Measurements from ENCODE around the gene MSMB. TPM values are rescaled to one million over a fixed set of nuclear protein-coding genes. Genes with fewer than 3 reads are reported as not detected.

The MSMB gene
- total and polyA plus RNA-seq, 2 of the 8 experiments (the other 6 are each of a cell fraction or from before 2014, with no cell fraction given), result not detected

GRCh38 chr10:46073564-46073963, 27.5 kb upstream of the MSMB start:
- FAIRE-seq, result no peak
- TF ChIP-seq HDAC6 (IDR thresholded peaks at IDR 0.05; ENCODE audit: low read depth, low read length) (no peak), POLR2AphosphoS5 (IDR thresholded peaks at IDR 0.05; ENCODE audit: low read depth, low read length) (no peak), TAF1 (IDR thresholded peaks at IDR 0.05; ENCODE audit: low read depth, low read length) (no peak), ZNF274 (IDR thresholded peaks at IDR 0.05; ENCODE audit: borderline replicate concordance, extremely low read depth, low read length) (no peak), CTBP2 (IDR thresholded peaks at IDR 0.05; ENCODE audit: borderline replicate concordance, insufficient read depth, insufficient read length, low read length) (no peak), TCF12 (IDR thresholded peaks at IDR 0.05; ENCODE audit: low read depth, low read length) (no peak), PHF8 (conservative IDR thresholded peaks at IDR 0.05; ENCODE audit: low read depth, low read length) (no peak), FOSL1 (IDR thresholded peaks at IDR 0.05; ENCODE audit: insufficient read depth, low read depth, low read length) (no peak), RBBP5 (IDR thresholded peaks at IDR 0.05; ENCODE audit: borderline replicate concordance, low read depth, low read length) (no peak), HDAC2 (IDR thresholded peaks at IDR 0.05; ENCODE audit: borderline replicate concordance in 1 of 2, low read depth in 2 of 2, low read length in 2 of 2) (no peak)

More at GRCh38 chr10:46073564-46073963, 27.5 kb upstream of the MSMB start:
- H2AFZ ChIP-seq (ENCODE audit: low read length), result no peak overlapping the region
- no peak overlapping the region for H3K18ac ChIP-seq (ENCODE audit: extremely low read depth, low read length)
- H4K5ac ChIP-seq (ENCODE audit: insufficient read length, low read depth, low read length), result no peak overlapping the region
- H2BK120ac ChIP-seq (replicated peaks; ENCODE audit: low read depth, low read length), result no peak overlapping the region
- no peak overlapping the region for H3K4ac ChIP-seq (replicated peaks; ENCODE audit: insufficient read length, low read depth, low read length)
- no peak overlapping the region for H2BK5ac ChIP-seq (ENCODE audit: low read depth, low read length)
- H3K4me2 ChIP-seq (ENCODE audit: insufficient read depth in 1 of 2, low read depth in 2 of 2, low read length in 2 of 2), result no peak overlapping the region
- no peaks in the 10 kb centered on the region for H3K36me3 ChIP-seq (ENCODE audit: control insufficient read depth in 2 of 4, insufficient read depth in 4 of 4, low read length in 3 of 4)
- no peak overlapping the region for H2BK12ac ChIP-seq (ENCODE audit: low read depth, low read length)
- no peaks in the 10 kb centered on the region for H3K27me3 ChIP-seq (replicated peaks in 1 of 4; ENCODE audit: control insufficient read depth in 3 of 4, extremely low read depth in 1 of 4, insufficient read depth in 3 of 4, low read length in 3 of 4)
- no peaks in the 10 kb centered on the region for H4K20me1 ChIP-seq (replicated peaks in 1 of 2; ENCODE audit: control insufficient read depth in 1 of 2, insufficient read depth in 2 of 2, low read length in 2 of 2)
- H3K23ac ChIP-seq (ENCODE audit: insufficient read length), result no peak overlapping the region
- H2AK5ac ChIP-seq (ENCODE audit: low read depth, low read length), result no peak overlapping the region
- H3K23me2 ChIP-seq (ENCODE audit: low read depth, low read length), result no peaks in the 10 kb centered on the region
- no peaks in the 10 kb centered on the region for H3K9me3 ChIP-seq (ENCODE audit: insufficient read depth in 2 of 2, low read depth in 1 of 2, low read length in 1 of 2)
- H2BK15ac ChIP-seq (ENCODE audit: low read length), result no peak overlapping the region
- no peak overlapping the region for H3K56ac ChIP-seq (replicated peaks; ENCODE audit: insufficient read length, low read depth, low read length)
- ChIA-PET POLR2A (ENCODE audit: partially characterized antibody) (no interaction called here), CTCF (ENCODE audit: partially characterized antibody) (no interaction called here)
- no peak overlapping the region for H4K8ac ChIP-seq (ENCODE audit: extremely low read depth, insufficient read depth, low read length)
- WGBS, 2 experiments (ENCODE audit: extremely low coverage in 1 of 2, insufficient coverage in 1 of 2, insufficient read length in 1 of 2, insufficient replicate concordance in 2 of 2, low coverage in 1 of 2, low lambda C conversion rate in 2 of 2, missing lambda C conversion rate in 1 of 2), result 78% methylated on average over 1 of the region's 1 CpG; no CpG with 5 or more reads in 1 of the 2 experiments
- H3K79me2 ChIP-seq (ENCODE audit: control insufficient read depth in 1 of 2, insufficient read depth in 2 of 2, low read length in 2 of 2), result no peaks in the 10 kb centered on the region
- H3K9ac ChIP-seq (replicated peaks in 1 of 4; ENCODE audit: extremely low read depth in 1 of 4, low read depth in 3 of 4, low read length in 3 of 4), result no peak overlapping the region
- H3K27ac ChIP-seq (ENCODE audit: low read depth, low read length), result no peak overlapping the region
- H4K91ac ChIP-seq (replicated peaks; ENCODE audit: insufficient read length, low read length), result no peak overlapping the region
- H3K4me1 ChIP-seq (replicated peaks in 1 of 4; ENCODE audit: control insufficient read depth in 3 of 4, insufficient read depth in 4 of 4, low read length in 3 of 4), result peaks cover 0 to 3% (median 0%) of the 10 kb centered on the region in 4 experiments; a peak in 1 of 7 replicates
- H2BK20ac ChIP-seq (ENCODE audit: low read length), result no peak overlapping the region
- H3K14ac ChIP-seq (ENCODE audit: insufficient read length), result no peak overlapping the region
- H3K4me3 ChIP-seq (ENCODE audit: extremely low read depth in 1 of 4, insufficient read depth in 2 of 4, low read depth in 3 of 4, low read length in 4 of 4), result no peak overlapping the region
- DNase-seq (ENCODE audit: low read depth in 1 of 2, low spot score in 2 of 2), result no peak
- H3K79me1 ChIP-seq (ENCODE audit: low read depth, low read length), result no peaks in the 10 kb centered on the region

Data from H1 (cell line).